Stimulated activated CD8-positive, alpha-beta memory T cell treated with anti-CD3 and anti-CD28 coated beads, Interleukin-7, amount 100 ng/mL, for 24 hours (primary cell): ENCODE data around the gene NOS1.
"Not testable (repeated sequence)": the region's sequence is repeated elsewhere in the genome, so short reads cannot be mapped to it uniquely, and the experiment has no call there.

Experiments
- DNase-seq: peaks from one replicate; pipeline ENCODE4 v3.0.0-alpha.2; 2020; ENCODE audit warnings: low read depth

Gene NOS1

GRCh38 chr12:117208206-117208605 is 153.2 kb downstream of the NOS1 start:
- DNase-seq = no peak

- no peak for DNase-seq
These were observed 153.8 kb downstream of the NOS1 start for GRCh38 chr12:117207675-117208074.

- DNase-seq = no peak
These were observed 158.9 kb downstream of the NOS1 start for GRCh38 chr12:117202556-117202955.

- DNase-seq = no peak
These were observed 159.4 kb downstream of the NOS1 start for GRCh38 chr12:117202033-117202432.

- DNase-seq = not testable (repeated sequence)
These were observed 161.3 kb downstream of the NOS1 start for GRCh38 chr12:117199956-117200744.

GRCh38 chr12:117196334-117196733 is 165.1 kb downstream of the NOS1 start:
- not testable (repeated sequence) for DNase-seq

- not testable (repeated sequence) for DNase-seq
These were observed 166.4 kb downstream of the NOS1 start for GRCh38 chr12:117195027-117195426.

GRCh38 chr12:117193903-117194302 is 167.5 kb downstream of the NOS1 start:
- DNase-seq = no peak

- DNase-seq = not testable (repeated sequence)
These were observed 168.8 kb downstream of the NOS1 start for GRCh38 chr12:117192581-117192980.

- DNase-seq = no peak
These were observed 169.4 kb downstream of the NOS1 start for GRCh38 chr12:117192057-117192456.

GRCh38 chr12:117190210-117190781 is 171.1 kb downstream of the NOS1 start, which contains the start of gene FBXO21:
FBXO21 (minus strand) TSS chr12:117190470; CDS start chr12:117190456, 14 bp downstream.
- DNase-seq = peak; percentile 85

- DNase-seq = no peak
These were observed 171.7 kb downstream of the NOS1 start for GRCh38 chr12:117189725-117190209.

- no peak for DNase-seq
These were observed 172.3 kb downstream of the NOS1 start for GRCh38 chr12:117188961-117189724.

GRCh38 chr12:117188121-117188665 is 173.2 kb downstream of the NOS1 start:
- DNase-seq = no peak

GRCh38 chr12:117187421-117187820 is 174.0 kb downstream of the NOS1 start:
- no peak for DNase-seq

GRCh38 chr12:117182866-117183265 is 178.6 kb downstream of the NOS1 start:
- DNase-seq = no peak

- DNase-seq = not testable (repeated sequence)
These were observed 180.0 kb downstream of the NOS1 start for GRCh38 chr12:117181468-117181843.

GRCh38 chr12:117180758-117181467 is 180.5 kb downstream of the NOS1 start:
- no peak for DNase-seq

GRCh38 chr12:117178745-117179144 is 182.7 kb downstream of the NOS1 start:
- DNase-seq = no peak

- no peak for DNase-seq
These were observed 183.1 kb downstream of the NOS1 start for GRCh38 chr12:117178301-117178700.

- DNase-seq = no peak
These were observed 189.3 kb downstream of the NOS1 start for GRCh38 chr12:117172168-117172567.
